ENCODE measurements around the gene HECW1. TPM values are rescaled to one million over a fixed set of nuclear protein-coding genes. Genes with fewer than 3 reads are reported as not detected.

Gene HECW1
- total and polyA plus RNA-seq, 2 of the 13 experiments (the other 11 are each of a cell fraction or from before 2014, with no cell fraction given) = not detected

DNA sequence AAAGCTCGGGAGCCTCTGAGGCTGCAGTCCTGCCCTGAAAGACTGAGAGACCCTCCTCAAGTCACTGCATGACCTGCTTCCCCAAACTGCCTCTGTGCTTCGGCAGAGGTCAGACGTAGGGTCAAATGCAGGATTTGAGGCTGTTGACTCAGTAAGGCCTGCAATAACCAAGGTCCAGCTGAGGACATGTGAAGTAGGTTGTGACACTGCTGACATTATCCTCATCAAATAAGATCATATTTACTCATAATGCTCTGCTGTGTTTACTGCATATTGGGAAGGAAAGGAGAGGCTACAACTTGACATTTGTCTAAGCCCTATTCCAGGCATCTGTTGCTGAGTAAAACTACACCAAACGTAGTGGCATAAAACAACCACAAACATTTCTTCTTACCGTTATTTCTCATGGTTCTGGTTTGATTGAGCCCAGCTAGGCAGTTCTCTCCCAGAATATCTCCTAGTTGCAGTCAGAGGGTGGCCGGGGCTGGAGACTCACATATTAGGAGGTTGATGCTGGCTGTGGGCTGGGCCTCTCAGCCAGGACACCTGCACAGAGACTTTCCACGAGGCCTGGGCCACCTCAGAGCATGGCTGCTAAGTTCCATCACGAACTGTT, 348.4 kb downstream of the HECW1 start (continued):
- TF ChIP-seq SOX6 (IDR thresholded peaks at IDR 0.05) (no peak), SOX6 (CRISPR knock-in tag; IDR thresholded peaks at IDR 0.05) (peak; percentile 49; the same call in 1 of the 2 replicates), REL (CRISPR knock-in tag; conservative IDR thresholded peaks at IDR 0.05) (no peak), SRF (IDR thresholded peaks at IDR 0.05; ENCODE audit: low read depth, low read length) (no peak), DBP (CRISPR knock-in tag; IDR thresholded peaks at IDR 0.05; ENCODE audit: not compliant biosample characterization) (no peak), SOX13 (IDR thresholded peaks at IDR 0.05) (no peak), SOX13 (CRISPR knock-in tag; conservative IDR thresholded peaks at IDR 0.05 in 1 of 2, IDR thresholded peaks at IDR 0.05 in 1 of 2) (peak in 1 of 2 experiments; percentile 57; a peak in 2 of 4 replicates), SNAPC2 (CRISPR knock-in tag; IDR thresholded peaks at IDR 0.05) (0 out of 2 replicates have a peak, but pooled peaks have one; percentile 29), RAD21 (CRISPR knock-in tag; IDR thresholded peaks at IDR 0.05) (no peak), TFDP2 (CRISPR knock-in tag; IDR thresholded peaks at IDR 0.05) (no peak), MXD4 (CRISPR knock-in tag; IDR thresholded peaks at IDR 0.05) (no peak), RARA (CRISPR knock-in tag; IDR thresholded peaks at IDR 0.05) (peak; percentile 86), ZNF644 (CRISPR knock-in tag; IDR thresholded peaks at IDR 0.05; ENCODE audit: low read depth) (no peak), FOXP1 (IDR thresholded peaks at IDR 0.05) (peak; percentile 59; the same call in 1 of the 2 replicates), FOXP1 (CRISPR knock-in tag; IDR thresholded peaks at IDR 0.05) (peak; percentile 92), ZNF282 (IDR thresholded peaks at IDR 0.05; ENCODE audit: partially characterized antibody) (no peak), ZC3H4 (CRISPR knock-in tag; IDR thresholded peaks at IDR 0.05; ENCODE audit: borderline replicate concordance) (no peak), ATF4 (CRISPR knock-in tag; IDR thresholded peaks at IDR 0.05) (no peak), FOXJ3 (CRISPR knock-in tag; IDR thresholded peaks at IDR 0.05; ENCODE audit: borderline replicate concordance) (peak; percentile 62; the same call in 1 of the 2 replicates), PREB (CRISPR knock-in tag; IDR thresholded peaks at IDR 0.05) (no peak), ZNF614 (CRISPR knock-in tag; IDR thresholded peaks at IDR 0.05; ENCODE audit: borderline replicate concordance) (no peak), REPIN1 (CRISPR knock-in tag; IDR thresholded peaks at IDR 0.05; ENCODE audit: borderline replicate concordance, low read depth) (no peak), KDM5B (CRISPR knock-in tag; IDR thresholded peaks at IDR 0.05; ENCODE audit: borderline replicate concordance) (no peak), ZNF530 (CRISPR knock-in tag; IDR thresholded peaks at IDR 0.05; ENCODE audit: low read depth) (no peak)
- TF ChIP-seq, protein P1, sequence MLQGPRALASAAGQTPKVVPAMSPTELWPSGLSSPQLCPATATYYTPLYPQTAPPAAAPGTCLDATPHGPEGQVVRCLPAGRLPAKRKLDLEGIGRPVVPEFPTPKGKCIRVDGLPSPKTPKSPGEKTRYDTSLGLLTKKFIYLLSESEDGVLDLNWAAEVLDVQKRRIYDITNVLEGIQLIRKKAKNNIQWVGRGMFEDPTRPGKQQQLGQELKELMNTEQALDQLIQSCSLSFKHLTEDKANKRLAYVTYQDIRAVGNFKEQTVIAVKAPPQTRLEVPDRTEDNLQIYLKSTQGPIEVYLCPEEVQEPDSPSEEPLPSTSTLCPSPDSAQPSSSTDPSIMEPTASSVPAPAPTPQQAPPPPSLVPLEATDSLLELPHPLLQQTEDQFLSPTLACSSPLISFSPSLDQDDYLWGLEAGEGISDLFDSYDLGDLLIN (CRISPR knock-in tag; IDR thresholded peaks at IDR 0.05; ENCODE audit: borderline replicate concordance) = no peak

All from HepG2 (cell line).